ENCODE data around the gene B4GALT1. TPM values are rescaled to one million over a fixed set of nuclear protein-coding genes. Genes with fewer than 3 reads are reported as not detected.

B4GALT1 gene
- total RNA-seq, 4 donors from 2014 or later: 88.3 to 119 (median 103) TPM

GRCh38 chr9:33159777-33160127 lies 7.4 kb downstream of the B4GALT1 start:
- peak overlapping the region in 1 of 3 donors; percentile 4 for H3K4me3 ChIP-seq (replicated peaks in 1 of 3)
- no peak for TF ChIP-seq CTCF (IDR thresholded peaks at IDR 0.05)
- peak in 1 of 2 donors; percentile 19 for TF ChIP-seq POLR2A (IDR thresholded peaks at IDR 0.05)
- no peaks in the 10 kb centered on the region for H3K36me3 ChIP-seq
- no peaks in the 10 kb centered on the region for H3K9me3 ChIP-seq
- peak overlapping the region; percentile 98 to 99 (median 99) for H3K27ac ChIP-seq
- 0% methylated on average over 1 of the region's 1 CpG for WGBS, 2 donors
- intact Hi-C loops (cut with DNase I): no loop called here
- DNase-seq: peak; percentile 76
- peaks cover 80 to 100% of the 10 kb centered on the region in 2 donors for H3K4me1 ChIP-seq
- H3K27me3 ChIP-seq: no peaks in the 10 kb centered on the region

- DNase-seq: peak; percentile 60 to 65
- Histone ChIP-seq H3K4me3 (replicated peaks in 1 of 3) (peak overlapping the region in 1 of 3 donors; percentile 4), H3K9me3 (no peaks in the 10 kb centered on the region), H3K27ac (peak overlapping the region; percentile 98 to 99 (median 99)), H3K36me3 (no peaks in the 10 kb centered on the region), H3K27me3 (no peaks in the 10 kb centered on the region), H3K4me1 (peaks cover 78 to 100% of the 10 kb centered on the region in 2 donors)
- intact Hi-C loops (cut with DNase I): no loop called here
- TF ChIP-seq CTCF (IDR thresholded peaks at IDR 0.05): no peak
- no peak for TF ChIP-seq POLR2A (IDR thresholded peaks at IDR 0.05)
- 29 to 35% methylated on average over 9 of the region's 9 CpGs for WGBS, 2 donors
Measured at GRCh38 chr9:33158843-33159776, 8.0 kb downstream of the B4GALT1 start.

GRCh38 chr9:33157960-33158842 lies 8.9 kb downstream of the B4GALT1 start:
- H3K4me3 ChIP-seq (replicated peaks in 1 of 3): no peak overlapping the region
- H3K27ac ChIP-seq: peak overlapping the region; percentile 98 to 99 (median 99)
- TF ChIP-seq CTCF (IDR thresholded peaks at IDR 0.05) (no peak), POLR2A (IDR thresholded peaks at IDR 0.05) (no peak)
- H3K9me3 ChIP-seq: no peaks in the 10 kb centered on the region
- no peak for DNase-seq
- 27 to 39% methylated on average over 6 of the region's 6 CpGs for WGBS, 2 donors
- H3K36me3 ChIP-seq: no peaks in the 10 kb centered on the region
- H3K27me3 ChIP-seq: no peaks in the 10 kb centered on the region
- peaks cover 71 to 100% of the 10 kb centered on the region in 2 donors for H3K4me1 ChIP-seq
- intact Hi-C loops (cut with DNase I): no loop called here

GRCh38 chr9:33155393-33155792 lies 11.7 kb downstream of the B4GALT1 start:
- 78 to 80% methylated on average over 4 of the region's 4 CpGs for WGBS, 2 donors
- Histone ChIP-seq H3K4me3 (replicated peaks in 1 of 3) (no peak overlapping the region), H3K27me3 (no peaks in the 10 kb centered on the region), H3K4me1 (peaks cover 62 to 97% of the 10 kb centered on the region in 2 donors), H3K36me3 (no peaks in the 10 kb centered on the region), H3K9me3 (no peaks in the 10 kb centered on the region), H3K27ac (peak overlapping the region in 1 of 3 donors; percentile 99)
- no peak for TF ChIP-seq CTCF (IDR thresholded peaks at IDR 0.05)
- no peak for TF ChIP-seq POLR2A (IDR thresholded peaks at IDR 0.05)
- intact Hi-C loops (cut with DNase I): no loop called here
- DNase-seq: no peak

Measured in thyroid gland (tissue), 4 donors.